Hepatocyte (in vitro differentiated cells): ENCODE results near the gene IKBIP. TPM values are rescaled to one million over a fixed set of nuclear protein-coding genes. Genes with fewer than 3 reads are reported as not detected.
"Not testable (repeated sequence)": the region's sequence is repeated elsewhere in the genome, so short reads cannot be mapped to it uniquely, and the experiment has no call there.

Experiments used
- DNase-seq: peaks from one replicate; pipeline ENCODE4 v3.0.0-alpha.2; 2016; ENCODE audit warnings: low spot score
- H2AFZ ChIP-seq: fragments of 200-600 bp; sonication (generic); 2 replicates; pipeline ENCODE4 v1.6.0; 2016; ENCODE audit warnings: antibody characterized with exemption, mild to moderate bottlenecking
- H3K27ac ChIP-seq: fragments of 200-600 bp; sonication (generic); 2 replicates; pipeline ENCODE4 v1.5.1; 2016; ENCODE audit warnings: mild to moderate bottlenecking
- H3K27me3 ChIP-seq: fragments of 200-600 bp; sonication (generic); 2 replicates; pipeline ENCODE4 v1.6.1; 2016
- H3K36me3 ChIP-seq: fragments of 200-600 bp; sonication (generic); replicated peaks from 2 replicates; pipeline ENCODE4 v1.5.1; 2016; ENCODE audit warnings: low read depth; ENCODE audit not compliant: insufficient read depth
- H3K4me1 ChIP-seq: fragments of 200-600 bp; sonication (generic); 2 replicates; pipeline ENCODE4 v1.5.1; 2016; ENCODE audit warnings: mild to moderate bottlenecking, moderate library complexity; ENCODE audit not compliant: insufficient read depth
- H3K4me2 ChIP-seq: fragments of 200-600 bp; sonication (generic); 2 replicates; pipeline ENCODE4 v1.6.0; 2016
- H3K4me3 ChIP-seq: fragments of 200-600 bp; sonication (generic); 2 replicates; pipeline ENCODE4 v1.5.1; 2016; ENCODE audit warnings: mild to moderate bottlenecking
- H3K79me2 ChIP-seq: fragments of 200-600 bp; sonication (generic); 2 replicates; pipeline ENCODE4 v1.6.0; 2017; ENCODE audit warnings: mild to moderate bottlenecking
- H3K9me2 ChIP-seq: fragments of 200-600 bp; sonication (generic); replicated peaks from 2 replicates; pipeline ENCODE4 v1.6.0; 2017; ENCODE audit warnings: mild to moderate bottlenecking; ENCODE audit not compliant: insufficient read depth
- H3K9me3 ChIP-seq: fragments of 200-600 bp; sonication (generic); 2 replicates; pipeline ENCODE4 v1.5.1; 2016; ENCODE audit warnings: low read depth, mild to moderate bottlenecking
- H4K20me1 ChIP-seq: fragments of 200-600 bp; sonication (generic); 2 replicates; pipeline ENCODE4 v1.6.0; 2016; ENCODE audit warnings: mild to moderate bottlenecking; ENCODE audit not compliant: insufficient read depth, poor library complexity, severe bottlenecking
- EZH2 ChIP-seq: fragments of 200-600 bp; sonication (generic); IDR thresholded peaks from 2 replicates; pipeline ENCODE4 v1.6.1; 2016; ENCODE audit warnings: antibody characterized with exemption, mild to moderate bottlenecking, borderline replicate concordance
- EZH2phosphoT487 ChIP-seq: fragments of 200-600 bp; sonication (generic); IDR thresholded peaks from one replicate; pipeline ENCODE4 v1.6.1; 2018; ENCODE audit warnings: antibody characterized with exemption, mild to moderate bottlenecking, low read depth, moderate library complexity; ENCODE audit not compliant: unreplicated experiment, severe bottlenecking
- WGBS: methylation state at CpG from one replicate; pipeline ENCODE4 v1.1.6; 2016; ENCODE audit warnings: low lambda C conversion rate; ENCODE audit errors: missing lambda C conversion rate; 5-methylcytosine and 5-hydroxymethylcytosine counted together
- polyA plus RNA-seq: library from polyadenylated mRNA; unstranded; fragments of >200 nt; fragmentation: Nextera tagmentation; extraction: Ambion mirVana; gene quantifications from 2 replicates; pipeline ENCODE4 v1.2.1, GENCODE V29; 2016
- total RNA-seq: library from RNA; depleted of rRNA; stranded (reverse); fragments of >200 nt; gene quantifications from 2 replicates; pipeline ENCODE4 v1.2.3, GENCODE V29; 2014
- TF ChIP-seq, protein P1 (sequence below): fragments of 200-600 bp; sonication (generic); IDR thresholded peaks from 2 replicates; pipeline ENCODE4 v1.5.1; 2016; ENCODE audit warnings: antibody characterized with exemption, mild to moderate bottlenecking; ENCODE audit not compliant: poor library complexity

IKBIP gene
- total and polyA plus RNA-seq, 2 experiments from 2014 or later, result 38.0 to 45.5 TPM

DNA sequence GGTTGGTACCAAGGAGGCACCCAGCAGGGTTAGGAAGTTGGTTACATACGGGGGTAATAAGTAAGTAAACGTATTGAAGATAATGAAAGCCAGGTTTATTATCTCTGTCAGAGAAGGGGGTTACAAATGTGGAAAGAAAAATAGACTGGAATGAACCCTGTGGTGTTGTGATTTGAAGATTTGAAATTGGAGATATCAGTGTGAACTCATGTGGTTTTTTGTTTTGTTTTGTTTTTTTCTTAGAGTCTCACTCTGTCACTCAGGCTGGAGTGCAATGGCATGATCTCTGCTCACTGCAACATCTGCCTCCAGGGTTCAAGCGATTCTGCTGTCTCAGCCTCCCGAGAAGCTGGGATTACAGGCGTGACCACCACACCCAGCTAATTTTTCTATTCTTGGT, 65.2 kb downstream of the IKBIP start:
- no peaks in the 10 kb centered on the region for H3K9me2 ChIP-seq
- DNase-seq, result no peak
- H3K27ac ChIP-seq, result peak overlapping the region; percentile 41
- H3K27me3 ChIP-seq, result no peaks in the 10 kb centered on the region
- no peaks in the 10 kb centered on the region for H3K9me3 ChIP-seq
- WGBS, result 67% methylated on average over 5 of the region's 5 CpGs
- H3K79me2 ChIP-seq, result no peaks in the 10 kb centered on the region
- H3K36me3 ChIP-seq, result no peaks in the 10 kb centered on the region
- H2AFZ ChIP-seq, result no peak overlapping the region
- peaks cover 5% of the 10 kb centered on the region for H3K4me1 ChIP-seq
- H3K4me2 ChIP-seq, result no peak overlapping the region
- H4K20me1 ChIP-seq, result no peaks in the 10 kb centered on the region
- TF ChIP-seq EZH2 (no peak), EZH2phosphoT487 (no peak)
- TF ChIP-seq, protein P1, sequence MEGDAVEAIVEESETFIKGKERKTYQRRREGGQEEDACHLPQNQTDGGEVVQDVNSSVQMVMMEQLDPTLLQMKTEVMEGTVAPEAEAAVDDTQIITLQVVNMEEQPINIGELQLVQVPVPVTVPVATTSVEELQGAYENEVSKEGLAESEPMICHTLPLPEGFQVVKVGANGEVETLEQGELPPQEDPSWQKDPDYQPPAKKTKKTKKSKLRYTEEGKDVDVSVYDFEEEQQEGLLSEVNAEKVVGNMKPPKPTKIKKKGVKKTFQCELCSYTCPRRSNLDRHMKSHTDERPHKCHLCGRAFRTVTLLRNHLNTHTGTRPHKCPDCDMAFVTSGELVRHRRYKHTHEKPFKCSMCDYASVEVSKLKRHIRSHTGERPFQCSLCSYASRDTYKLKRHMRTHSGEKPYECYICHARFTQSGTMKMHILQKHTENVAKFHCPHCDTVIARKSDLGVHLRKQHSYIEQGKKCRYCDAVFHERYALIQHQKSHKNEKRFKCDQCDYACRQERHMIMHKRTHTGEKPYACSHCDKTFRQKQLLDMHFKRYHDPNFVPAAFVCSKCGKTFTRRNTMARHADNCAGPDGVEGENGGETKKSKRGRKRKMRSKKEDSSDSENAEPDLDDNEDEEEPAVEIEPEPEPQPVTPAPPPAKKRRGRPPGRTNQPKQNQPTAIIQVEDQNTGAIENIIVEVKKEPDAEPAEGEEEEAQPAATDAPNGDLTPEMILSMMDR, result no peak
- H3K4me3 ChIP-seq, result no peak overlapping the region

DNA sequence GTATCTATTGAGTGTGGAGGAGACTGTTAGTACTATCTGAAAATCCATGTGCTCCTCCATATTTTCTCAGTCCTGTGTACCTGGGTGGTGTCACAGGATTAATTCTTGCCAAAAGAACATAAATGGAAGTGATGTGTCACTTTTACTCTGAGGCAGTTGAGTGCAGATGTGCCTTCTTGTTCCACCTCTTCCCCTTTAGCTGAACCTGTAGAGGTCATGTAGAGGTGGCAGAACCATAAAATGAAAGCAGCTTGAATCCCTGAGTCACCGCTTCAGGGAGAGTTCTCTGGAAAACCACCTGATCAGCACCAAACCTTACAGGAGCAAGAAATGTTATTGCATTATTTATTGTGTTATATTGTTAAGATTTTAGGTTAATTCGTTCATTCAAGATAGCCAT, 65.8 kb downstream of the IKBIP start:
- Histone ChIP-seq H3K9me2 (no peaks in the 10 kb centered on the region), H3K9me3 (no peaks in the 10 kb centered on the region), H2AFZ (no peak overlapping the region), H4K20me1 (no peaks in the 10 kb centered on the region), H3K4me1 (peaks cover 7% of the 10 kb centered on the region), H3K79me2 (no peaks in the 10 kb centered on the region), H3K4me2 (peak overlapping the region; percentile 26), H3K27ac (peak overlapping the region; percentile 82), H3K4me3 (no peak overlapping the region), H3K36me3 (no peaks in the 10 kb centered on the region), H3K27me3 (no peaks in the 10 kb centered on the region)
- TF ChIP-seq, protein P1, result no peak
- TF ChIP-seq EZH2phosphoT487 (no peak), EZH2 (no peak)
- 75% methylated on average over 2 of the region's 2 CpGs for WGBS
- DNase-seq, result peak; percentile 66

DNA sequence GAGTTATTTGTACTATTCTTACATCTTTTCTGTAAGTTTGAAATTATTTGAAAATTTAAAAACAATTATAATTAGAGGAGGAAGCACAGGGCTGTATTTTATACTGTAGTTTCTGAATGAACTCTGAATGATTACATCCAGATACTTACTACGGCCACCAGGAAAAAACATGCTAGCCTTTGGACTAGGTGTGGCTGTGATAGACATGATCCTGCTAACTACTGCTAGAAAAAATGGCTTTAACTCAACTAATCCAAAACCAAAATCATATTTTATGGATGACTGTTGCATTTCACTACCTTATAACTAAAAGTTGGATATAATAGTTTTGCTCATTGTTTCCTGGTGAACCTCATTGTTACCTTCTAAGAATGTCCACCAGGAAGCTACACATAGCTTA, 66.2 kb downstream of the IKBIP start:
- H4K20me1 ChIP-seq, result no peaks in the 10 kb centered on the region
- TF ChIP-seq, protein P1, result no peak
- TF ChIP-seq EZH2, result no peak
- no peak for TF ChIP-seq EZH2phosphoT487
- H3K27me3 ChIP-seq, result no peaks in the 10 kb centered on the region
- H3K9me2 ChIP-seq, result no peaks in the 10 kb centered on the region
- H3K4me2 ChIP-seq, result peak overlapping the region; percentile 26
- H2AFZ ChIP-seq, result no peak overlapping the region
- H3K9me3 ChIP-seq, result no peaks in the 10 kb centered on the region
- WGBS, result 81% methylated on average over 1 of the region's 1 CpG
- H3K36me3 ChIP-seq, result no peaks in the 10 kb centered on the region
- H3K79me2 ChIP-seq, result no peaks in the 10 kb centered on the region
- DNase-seq, result no peak
- no peak overlapping the region for H3K4me3 ChIP-seq
- H3K4me1 ChIP-seq, result peaks cover 10% of the 10 kb centered on the region
- peak overlapping the region; percentile 82 for H3K27ac ChIP-seq

DNA sequence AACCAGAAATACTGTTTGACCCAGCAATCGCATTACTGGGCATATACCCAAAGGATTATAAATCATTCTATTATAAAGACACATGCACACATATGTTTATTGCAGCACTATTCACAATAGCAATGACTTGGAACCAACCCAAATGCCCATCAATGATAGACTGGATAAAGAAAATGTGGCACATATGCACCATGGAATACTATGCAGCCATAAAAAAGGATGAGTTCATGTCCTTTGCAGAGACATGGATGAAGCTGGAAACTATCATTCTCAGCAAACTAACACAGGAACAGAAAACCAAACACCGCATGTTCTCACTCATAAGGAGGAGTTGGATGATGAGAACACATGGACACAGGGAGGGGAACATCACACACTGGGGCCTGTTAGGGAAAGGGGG, 67.8 kb downstream of the IKBIP start:
- not testable (repeated sequence) for H3K79me2 ChIP-seq, H3K4me2 ChIP-seq, H3K9me3 ChIP-seq, DNase-seq, H3K9me2 ChIP-seq, H4K20me1 ChIP-seq, H3K27ac ChIP-seq, H3K36me3 ChIP-seq, H3K27me3 ChIP-seq, H2AFZ ChIP-seq, H3K4me3 ChIP-seq
- 98% methylated on average over 2 of the region's 2 CpGs for WGBS
- H3K4me1 ChIP-seq, result peaks cover 10% of the 10 kb centered on the region
